ENCODE measurements around the gene RNF214. TPM values are rescaled to one million over a fixed set of nuclear protein-coding genes. Genes with fewer than 3 reads are reported as not detected.
"Not testable (repeated sequence)": the region's sequence is repeated elsewhere in the genome, so short reads cannot be mapped to it uniquely, and the experiment has no call there.

Gene RNF214
- total and polyA plus RNA-seq, 8 donors = 6.7 to 21.6 (median 11.0) TPM

DNA sequence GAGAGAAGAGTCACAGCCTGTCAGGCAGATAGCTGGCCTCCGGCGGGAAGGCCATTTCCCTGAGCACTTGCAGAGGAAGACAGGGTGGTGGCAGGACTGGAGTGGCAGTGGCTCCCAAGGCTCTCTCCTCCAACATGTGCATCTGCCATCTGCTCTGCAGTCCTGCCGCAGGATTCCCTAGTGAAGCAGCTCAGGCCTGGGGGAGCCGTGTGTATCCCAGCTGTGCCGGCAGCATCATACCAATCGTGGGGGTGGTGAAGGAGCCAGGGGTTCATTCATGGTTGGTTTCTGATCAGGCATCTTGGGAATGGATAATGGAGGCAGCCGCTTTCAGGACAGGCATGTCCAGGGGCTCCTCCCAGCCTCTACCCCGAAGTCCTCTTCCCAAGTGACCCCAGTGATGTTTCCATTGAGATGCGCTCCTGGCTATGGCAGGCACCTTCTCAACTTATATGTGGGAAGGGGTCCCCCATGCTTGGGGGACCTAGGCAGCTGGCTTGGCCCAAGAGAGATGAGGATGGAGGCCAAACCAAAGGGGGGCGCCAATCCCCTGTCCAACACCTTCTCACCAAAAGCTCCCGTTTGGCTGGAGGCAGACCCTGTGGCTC lies 27.2 kb upstream of the RNF214 start:
- Histone ChIP-seq H3K27me3 (no peaks in the 10 kb centered on the region), H3K9me3 (no peaks in the 10 kb centered on the region), H3K36me3 (peaks cover 13 to 48% (median 40%) of the 10 kb centered on the region in 4 donors), H3K4me1 (peaks cover 0 to 56% (median 25%) of the 10 kb centered on the region in 4 donors), H3K27ac (peak overlapping the region; percentile 54 to 94 (median 89)), H3K4me3 (peak overlapping the region in 1 of 4 donors; percentile 54)
- intact Hi-C loops (cut with DNase I; ENCODE audit: low total_unique reads) = no loop called here
- 75 to 87% (median 86%) methylated on average over 10 to 11 of the region's 11 CpGs for WGBS, 5 donors
- TF ChIP-seq EP300 (IDR thresholded peaks at IDR 0.05) (no peak), POLR2AphosphoS5 (IDR thresholded peaks at IDR 0.05) (peak in 1 of 3 donors; percentile 15)
- no peak for DNase-seq

DNA sequence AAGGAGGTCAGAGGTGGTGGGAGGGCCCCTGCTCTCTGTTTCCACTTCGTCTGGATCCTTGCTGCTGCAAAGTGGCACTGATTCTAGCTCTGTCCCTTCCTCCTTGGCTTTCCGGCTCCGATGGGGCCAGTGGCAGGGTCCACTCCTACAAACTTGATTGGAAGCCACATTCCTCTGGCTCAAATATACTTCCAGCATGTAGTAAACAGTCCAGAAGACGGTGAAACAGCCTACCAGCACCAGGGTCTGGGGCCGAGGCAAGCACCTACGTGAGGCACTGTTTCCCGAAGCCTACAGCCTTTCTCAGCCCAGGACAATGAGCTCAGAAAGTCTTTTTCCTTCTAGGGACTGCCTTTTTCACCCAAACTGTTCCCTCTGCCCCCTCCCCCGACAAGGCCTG lies 26.4 kb upstream of the RNF214 start:
- Histone ChIP-seq H3K36me3 (peaks cover 13 to 52% (median 48%) of the 10 kb centered on the region in 4 donors), H3K27ac (peak overlapping the region in 2 of 5 donors; percentile 51 to 58), H3K4me1 (peaks cover 0 to 61% (median 24%) of the 10 kb centered on the region in 4 donors)
- intact Hi-C loops (cut with DNase I; ENCODE audit: low total_unique reads); H3K4me3 ChIP-seq; DNase-seq; H3K9me3 ChIP-seq; H3K27me3 ChIP-seq: not testable (repeated sequence)
- 60 to 78% (median 70%) methylated on average over 6 to 8 of the region's 8 CpGs for WGBS, 5 donors
- TF ChIP-seq POLR2AphosphoS5 (IDR thresholded peaks at IDR 0.05) = peak; percentile 17 to 22 (median 19)

DNA sequence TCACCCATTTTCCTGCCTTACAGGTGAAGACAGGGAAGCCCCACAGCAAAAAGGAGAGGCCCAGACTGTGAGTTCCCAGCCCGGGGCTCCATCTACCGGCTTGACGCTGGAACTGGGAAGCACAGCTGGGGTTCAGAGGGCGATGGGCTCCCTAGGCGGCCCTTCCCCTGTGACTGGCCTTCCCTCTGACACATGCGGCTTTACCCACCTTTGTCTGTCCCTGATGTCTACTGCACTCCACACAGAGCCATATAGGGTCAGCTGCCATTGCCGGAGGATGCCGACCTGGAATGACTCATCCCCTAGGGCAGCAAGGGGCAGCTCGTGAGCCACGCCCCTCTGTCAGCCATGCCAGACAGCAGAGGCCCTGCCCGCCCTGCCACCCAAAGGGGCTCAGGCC lies 25.6 kb upstream of the RNF214 start:
- H3K9me3 ChIP-seq; DNase-seq; H3K27me3 ChIP-seq; H3K4me3 ChIP-seq; intact Hi-C loops (cut with DNase I; ENCODE audit: low total_unique reads): not testable (repeated sequence)
- H3K4me1 ChIP-seq = peaks cover 0 to 58% (median 18%) of the 10 kb centered on the region in 4 donors
- H3K27ac ChIP-seq = peak overlapping the region in 1 of 5 donors; percentile 33
- WGBS, 5 donors = 64 to 78% (median 73%) methylated on average over 5 to 6 of the region's 11 CpGs; no CpG with 5 or more reads in 2 of the 5 donors
- peaks cover 13 to 57% (median 49%) of the 10 kb centered on the region in 4 donors for H3K36me3 ChIP-seq

DNA sequence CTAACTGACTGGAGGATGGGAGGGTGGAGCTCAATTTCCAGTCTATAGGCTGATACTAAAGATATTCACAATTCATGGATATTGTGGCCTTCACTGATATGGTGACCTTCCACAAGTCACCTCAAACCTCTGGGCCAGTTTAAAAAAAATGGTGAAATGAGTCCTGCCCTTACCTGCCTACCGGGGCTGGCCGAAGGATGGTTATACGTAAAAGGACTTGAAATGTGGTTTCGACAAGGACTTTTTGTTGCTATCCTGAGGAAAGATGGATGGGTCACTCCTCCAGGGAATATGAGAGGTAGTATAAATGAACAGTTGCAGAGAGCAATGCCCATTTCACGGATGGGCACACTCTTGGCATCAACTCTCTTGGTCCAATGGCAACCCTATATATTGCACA lies 25.0 kb upstream of the RNF214 start:
- Histone ChIP-seq H3K36me3 (peaks cover 14 to 59% (median 49%) of the 10 kb centered on the region in 4 donors), H3K27ac (peak overlapping the region in 1 of 5 donors; percentile 43), H3K4me1 (peaks cover 0 to 52% (median 15%) of the 10 kb centered on the region in 4 donors)
- intact Hi-C loops (cut with DNase I; ENCODE audit: low total_unique reads); DNase-seq; H3K4me3 ChIP-seq; H3K9me3 ChIP-seq; H3K27me3 ChIP-seq: not testable (repeated sequence)
- 85 to 97% (median 93%) methylated on average over 4 to 5 of the region's 5 CpGs for WGBS, 5 donors

DNA sequence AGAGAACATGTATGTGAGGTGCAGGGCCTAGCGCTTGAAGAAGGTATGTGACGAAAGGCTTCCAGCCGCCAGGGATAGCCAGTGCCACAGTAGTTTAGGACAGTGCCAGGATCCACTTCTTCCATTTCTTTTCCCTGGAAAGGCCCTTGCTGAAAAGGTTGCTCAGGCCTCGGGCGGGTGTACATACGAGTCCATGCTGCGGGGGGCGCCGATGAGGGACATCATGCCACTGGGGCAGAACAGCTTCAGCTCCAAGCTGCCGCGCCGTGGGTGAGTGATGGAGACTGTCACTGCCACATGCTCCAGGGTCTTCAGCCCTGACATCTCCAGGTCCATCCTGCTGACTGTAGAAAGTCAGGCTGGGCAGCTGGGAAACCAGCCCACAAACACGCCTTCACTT lies 23.8 kb upstream of the RNF214 start:
- H3K27me3 ChIP-seq; H3K27ac ChIP-seq; intact Hi-C loops (cut with DNase I; ENCODE audit: low total_unique reads); H3K4me3 ChIP-seq; H3K9me3 ChIP-seq; DNase-seq: not testable (repeated sequence)
- Histone ChIP-seq H3K4me1 (peaks cover 0 to 40% (median 9%) of the 10 kb centered on the region in 4 donors), H3K36me3 (peaks cover 20 to 59% (median 48%) of the 10 kb centered on the region in 4 donors)
- 78 to 90% (median 86%) methylated on average over 6 to 9 of the region's 13 CpGs; no CpG with 5 or more reads in 1 of the 5 donors for WGBS, 5 donors
- TF ChIP-seq POLR2AphosphoS5 (IDR thresholded peaks at IDR 0.05) = peak; percentile 36 to 51 (median 49)

DNA sequence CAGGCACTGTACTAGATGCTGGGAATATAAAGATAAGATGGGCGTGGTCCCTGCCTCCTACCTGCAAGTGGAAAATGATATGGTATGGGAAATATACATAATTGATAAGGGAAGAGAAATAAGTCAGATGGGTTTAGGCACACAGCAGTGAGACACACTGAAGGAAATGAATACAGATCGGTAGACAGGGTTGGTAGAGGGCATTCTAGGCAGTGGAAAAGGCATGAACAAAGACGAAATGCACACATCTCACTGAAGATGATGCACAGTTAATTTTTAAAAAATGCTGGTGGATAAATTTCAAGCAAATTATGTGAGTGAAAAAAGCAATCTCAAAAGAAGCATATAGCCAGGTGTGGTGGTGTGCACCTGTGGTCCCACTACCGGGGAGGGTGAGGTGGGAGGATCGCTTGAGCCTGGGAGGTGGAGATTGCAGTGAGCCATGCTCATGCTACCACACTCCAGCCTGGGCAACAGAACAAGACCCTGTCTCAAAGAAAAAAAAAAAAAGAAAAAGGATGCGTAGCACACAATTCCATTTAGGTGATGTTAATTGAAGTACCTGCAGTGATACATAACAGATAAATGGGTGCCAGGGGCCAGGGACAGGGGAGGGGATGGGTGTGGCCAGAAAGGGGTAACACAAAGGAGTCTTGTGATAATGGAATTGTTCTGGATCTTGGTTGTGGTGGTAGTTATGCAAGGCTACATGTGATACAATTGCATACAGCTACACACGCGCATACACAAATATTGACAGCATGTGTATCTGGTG lies 22.9 kb upstream of the RNF214 start:
- TF ChIP-seq POLR2AphosphoS5 (IDR thresholded peaks at IDR 0.05) = peak in 2 of 3 donors; percentile 26 to 70
- intact Hi-C loops (cut with DNase I; ENCODE audit: low total_unique reads); DNase-seq; H3K4me3 ChIP-seq; H3K27me3 ChIP-seq; H3K9me3 ChIP-seq: not testable (repeated sequence)
- WGBS, 5 donors = 62 to 84% (median 79%) methylated on average over 7 to 8 of the region's 8 CpGs
- Histone ChIP-seq H3K4me1 (peaks cover 0 to 31% (median 5%) of the 10 kb centered on the region in 4 donors), H3K27ac (peak overlapping the region in 2 of 5 donors; percentile 13 to 38), H3K36me3 (peaks cover 19 to 59% (median 48%) of the 10 kb centered on the region in 4 donors)

DNA sequence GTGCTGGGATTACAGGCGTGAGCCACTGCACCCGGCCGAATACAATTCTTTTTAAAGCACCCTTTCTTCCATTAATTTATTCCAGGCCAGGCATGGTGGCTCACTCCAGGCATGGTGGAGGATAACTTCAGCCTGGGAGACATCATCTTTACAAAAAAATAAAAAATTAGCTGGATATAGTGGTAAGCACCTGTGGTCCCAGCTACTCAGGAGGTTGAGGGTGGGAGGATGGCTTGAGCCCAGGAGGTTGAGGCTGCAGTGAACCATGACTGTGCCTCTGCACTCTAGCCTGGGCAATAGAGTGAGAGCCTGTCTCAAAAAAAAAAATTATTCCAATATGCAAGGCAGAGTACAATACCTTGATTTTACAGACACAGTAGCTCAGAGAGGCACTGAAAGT lies 21.9 kb upstream of the RNF214 start:
- DNase-seq = no peak
- intact Hi-C loops (cut with DNase I; ENCODE audit: low total_unique reads) = no loop called here
- H3K27ac ChIP-seq = peak overlapping the region in 2 of 5 donors; percentile 5 to 38
- 81 to 100% (median 96%) methylated on average over 3 of the region's 3 CpGs for WGBS, 5 donors
- TF ChIP-seq POLR2AphosphoS5 (IDR thresholded peaks at IDR 0.05) (no peak), POLR2A (IDR thresholded peaks at IDR 0.05) (no peak)
- TF ChIP-seq, protein P1, sequence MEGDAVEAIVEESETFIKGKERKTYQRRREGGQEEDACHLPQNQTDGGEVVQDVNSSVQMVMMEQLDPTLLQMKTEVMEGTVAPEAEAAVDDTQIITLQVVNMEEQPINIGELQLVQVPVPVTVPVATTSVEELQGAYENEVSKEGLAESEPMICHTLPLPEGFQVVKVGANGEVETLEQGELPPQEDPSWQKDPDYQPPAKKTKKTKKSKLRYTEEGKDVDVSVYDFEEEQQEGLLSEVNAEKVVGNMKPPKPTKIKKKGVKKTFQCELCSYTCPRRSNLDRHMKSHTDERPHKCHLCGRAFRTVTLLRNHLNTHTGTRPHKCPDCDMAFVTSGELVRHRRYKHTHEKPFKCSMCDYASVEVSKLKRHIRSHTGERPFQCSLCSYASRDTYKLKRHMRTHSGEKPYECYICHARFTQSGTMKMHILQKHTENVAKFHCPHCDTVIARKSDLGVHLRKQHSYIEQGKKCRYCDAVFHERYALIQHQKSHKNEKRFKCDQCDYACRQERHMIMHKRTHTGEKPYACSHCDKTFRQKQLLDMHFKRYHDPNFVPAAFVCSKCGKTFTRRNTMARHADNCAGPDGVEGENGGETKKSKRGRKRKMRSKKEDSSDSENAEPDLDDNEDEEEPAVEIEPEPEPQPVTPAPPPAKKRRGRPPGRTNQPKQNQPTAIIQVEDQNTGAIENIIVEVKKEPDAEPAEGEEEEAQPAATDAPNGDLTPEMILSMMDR (IDR thresholded peaks at IDR 0.05) = no peak
- no peaks in the 10 kb centered on the region for H3K27me3 ChIP-seq
- H3K9me3 ChIP-seq = no peaks in the 10 kb centered on the region
- H3K4me3 ChIP-seq = no peak overlapping the region
- peaks cover 25 to 59% (median 46%) of the 10 kb centered on the region in 4 donors for H3K36me3 ChIP-seq
- peaks cover 0 to 21% (median 0%) of the 10 kb centered on the region in 4 donors for H3K4me1 ChIP-seq

Measured in stomach (tissue), 9 donors.